SK-N-SH (cell line): ENCODE measurements around the gene MTMR11. TPM values are rescaled to one million over a fixed set of nuclear protein-coding genes. Genes with fewer than 3 reads are reported as not detected.

Experiments used
- CTCF ChIA-PET: fragments of 300-600, 350-600 bp; formaldehyde crosslinking; extraction: SDS; loops from one replicate; lab custom pipeline; 2021; lab: Yijun Ruan, JAX
- POLR2A ChIA-PET: fragments of 350-600 bp; sonication (Branson Sonifier 250); formaldehyde crosslinking; extraction: SDS; loops from one replicate; lab custom pipeline; 2020; ENCODE audit warnings: antibody characterized with exemption, inconsistent platforms; lab: Yijun Ruan, JAX
- DNase-seq: peaks from one replicate; pipeline ENCODE4 v3.0.0; 2012
- H2AFZ ChIP-seq: fragments of 200-600 bp; sonication (generic); 2 replicates; pipeline ENCODE4 v1.8.1; 2016; ENCODE audit warnings: antibody characterized with exemption, mild to moderate bottlenecking, low read depth
- H3F3A ChIP-seq: fragments of 200-600 bp; sonication (generic); replicated peaks from 2 replicates; pipeline ENCODE3; 2016; ENCODE audit warnings: antibody characterized with exemption, mild to moderate bottlenecking; ENCODE audit not compliant: insufficient read depth
- H3K27ac ChIP-seq, 2 experiments: fragments of 200-500 bp in 1 of 2; fragments of 200-600 bp in 1 of 2; sonication (Bioruptor generic) in 1 of 2; sonication (generic), shearing (Covaris generic) in 1 of 2; 2 replicates each; pipeline versions ENCODE4 v1.5.1 to v1.6.1; 2014 to 2016; ENCODE audit warnings: low read depth in 2 of 2, inconsistent platforms in 1 of 2, low read length in 1 of 2, mild to moderate bottlenecking in 1 of 2, mixed read lengths in 1 of 2
- H3K27me3 ChIP-seq: fragments of 200-600 bp; sonication (generic), shearing (Covaris generic); 2 replicates; pipeline ENCODE4 v1.6.1; 2016; ENCODE audit warnings: mixed run types; ENCODE audit not compliant: insufficient read depth
- H3K36me3 ChIP-seq, 2 experiments: fragments of 200-500 bp in 1 of 2; fragments of 200-600 bp in 1 of 2; sonication (Bioruptor generic) in 1 of 2; sonication (generic) in 1 of 2; replicated peaks in 1 of 2; 2 replicates each; pipeline versions ENCODE3 to v1.5.1; 2014 to 2016; ENCODE audit warnings: low read length in 1 of 2, mild to moderate bottlenecking in 1 of 2; ENCODE audit not compliant: insufficient read depth in 2 of 2, control insufficient read depth in 1 of 2
- H3K4me1 ChIP-seq, 2 experiments: fragments of 200-500 bp in 1 of 2; fragments of 200-600 bp in 1 of 2; sonication (Bioruptor generic) in 1 of 2; sonication (generic), shearing (Covaris generic) in 1 of 2; 2 replicates each; pipeline versions ENCODE4 v1.5.1 to v1.6.1; 2014 to 2016; ENCODE audit warnings: low read depth in 1 of 2, low read length in 1 of 2, mixed run types in 1 of 2; ENCODE audit not compliant: insufficient read depth in 2 of 2, control insufficient read depth in 1 of 2
- H3K4me2 ChIP-seq: fragments of 200-600 bp; sonication (generic), shearing (Covaris generic); 2 replicates; pipeline ENCODE4 v1.6.1; 2017; ENCODE audit warnings: mixed run types
- H3K4me3 ChIP-seq, 2 experiments: fragments of 200-500 bp in 1 of 2; fragments of 200-600 bp in 1 of 2; sonication (Bioruptor generic) in 1 of 2; sonication (generic), shearing (Covaris generic) in 1 of 2; 2 replicates each; pipeline versions ENCODE4 v1.5.1 to v1.8.1; 2014 to 2016; ENCODE audit warnings: low read depth in 2 of 2, inconsistent platforms in 1 of 2, low read length in 1 of 2, mild to moderate bottlenecking in 1 of 2, mixed read lengths in 1 of 2, moderate library complexity in 1 of 2
- H3K79me2 ChIP-seq: fragments of 200-600 bp; sonication (generic); 2 replicates; pipeline ENCODE4 v1.8.1; 2017; ENCODE audit warnings: mild to moderate bottlenecking; ENCODE audit not compliant: insufficient read depth
- H3K9ac ChIP-seq: fragments of 200-600 bp; sonication (generic); 2 replicates; pipeline ENCODE4 v1.6.1; 2017; ENCODE audit warnings: mixed run types
- H3K9me2 ChIP-seq: fragments of 200-600 bp; sonication (generic); 2 replicates; pipeline ENCODE4 v1.6.1; 2017; ENCODE audit warnings: mixed run types
- H3K9me3 ChIP-seq: fragments of 200-600 bp; sonication (generic); 2 replicates; pipeline ENCODE4 v1.6.1; 2017; ENCODE audit warnings: mixed run types, mild to moderate bottlenecking, moderate library complexity
- H4K20me1 ChIP-seq: fragments of 200-600 bp; sonication (generic); 2 replicates; pipeline ENCODE4 v1.6.1; 2017; ENCODE audit warnings: mild to moderate bottlenecking, mixed run types; ENCODE audit not compliant: insufficient read depth
- ELF1 ChIP-seq: IDR thresholded peaks from 2 replicates; pipeline ENCODE4 v1.4.0; 2012
- EP300 ChIP-seq, 2 experiments: IDR thresholded peaks; 2 replicates each; pipeline versions ENCODE4 v1.4.0 to v1.6.1; 2012; ENCODE audit warnings: borderline replicate concordance in 1 of 2, low read depth in 1 of 2, low read length in 1 of 2
- FOXJ3 ChIP-seq: sonication (generic); formaldehyde crosslinking; IDR thresholded peaks from 2 replicates; pipeline ENCODE4 v1.5.1; 2020; ENCODE audit warnings: mild to moderate bottlenecking, missing genetic modification reagents
- GABPA ChIP-seq: IDR thresholded peaks from 2 replicates; pipeline ENCODE4 v1.4.0; 2012; ENCODE audit warnings: low read depth, mild to moderate bottlenecking
- GATA2 ChIP-seq: sonication (generic); formaldehyde crosslinking; IDR thresholded peaks from 2 replicates; pipeline ENCODE4 v1.5.0; 2020; ENCODE audit warnings: mild to moderate bottlenecking, missing genetic modification reagents
- MXI1 ChIP-seq: IDR thresholded peaks from 2 replicates; pipeline ENCODE4 v1.6.1; 2012; ENCODE audit warnings: mild to moderate bottlenecking, low read depth, low read length, improper control_type of control experiment
- NFIC ChIP-seq: IDR thresholded peaks from 2 replicates; pipeline ENCODE4 v1.4.0; 2012; ENCODE audit warnings: borderline replicate concordance
- POLR2AphosphoS5 ChIP-seq: IDR thresholded peaks from 2 replicates; pipeline ENCODE4 v1.6.1; 2012; ENCODE audit warnings: low read depth, low read length
- RCOR1 ChIP-seq: fragments of 150-350 bp; IDR thresholded peaks from 2 replicates; pipeline ENCODE4 v1.6.1; 2017; ENCODE audit warnings: antibody characterized with exemption, low read length
- RFX5 ChIP-seq: IDR thresholded peaks from 2 replicates; pipeline ENCODE4 v1.6.1; 2012; ENCODE audit warnings: mild to moderate bottlenecking, improper control_type of control experiment, low read length
- SIN3A ChIP-seq: IDR thresholded peaks from 2 replicates; pipeline ENCODE4 v1.6.1; 2012; ENCODE audit warnings: low read depth, mild to moderate bottlenecking, low read length, moderate library complexity, borderline replicate concordance
- SMC3 ChIP-seq: IDR thresholded peaks from 2 replicates; pipeline ENCODE4 v1.6.1; 2012; ENCODE audit warnings: low read depth, low read length, improper control_type of control experiment
- TAF1 ChIP-seq: IDR thresholded peaks from 2 replicates; pipeline ENCODE4 v1.6.1; 2012; ENCODE audit warnings: low read depth, mild to moderate bottlenecking, low read length, moderate library complexity, borderline replicate concordance
- whole genome bisulfite sequencing: methylation state at CpG from one replicate; pipeline ENCODE4 v1.1.6; 2017; ENCODE audit warnings: low lambda C conversion rate; 5-methylcytosine and 5-hydroxymethylcytosine counted together
- polyA plus RNA-seq, 3 experiments: library from polyadenylated mRNA; depleted of rRNA; stranded (reverse); fragments of >200 nt; gene quantifications; 2 replicates each; pipeline ENCODE4 v1.2.3, GENCODE V29; 2012
- TF ChIP-seq, protein P1 (sequence below): IDR thresholded peaks from 2 replicates; pipeline ENCODE4 v1.4.0; 2012; ENCODE audit warnings: low read depth, borderline replicate concordance
- TF ChIP-seq, protein P2 (sequence below): IDR thresholded peaks from 2 replicates; pipeline ENCODE4 v1.6.1; 2012; ENCODE audit warnings: mild to moderate bottlenecking, low read depth, low read length, moderate library complexity
- TF ChIP-seq, protein P3 (sequence below): IDR thresholded peaks from 2 replicates; pipeline ENCODE4 v1.4.0; 2012; ENCODE audit warnings: low read depth
- TF ChIP-seq, protein P4 (sequence below): fragments of 150-350 bp; IDR thresholded peaks from 2 replicates; pipeline ENCODE4 v1.6.1; 2016; ENCODE audit warnings: mild to moderate bottlenecking, low read depth, low read length

MTMR11 gene
- polyA plus RNA-seq, 1 of the 3 experiments (the other 2 are of a cell fraction), result 9.4 TPM

DNA sequence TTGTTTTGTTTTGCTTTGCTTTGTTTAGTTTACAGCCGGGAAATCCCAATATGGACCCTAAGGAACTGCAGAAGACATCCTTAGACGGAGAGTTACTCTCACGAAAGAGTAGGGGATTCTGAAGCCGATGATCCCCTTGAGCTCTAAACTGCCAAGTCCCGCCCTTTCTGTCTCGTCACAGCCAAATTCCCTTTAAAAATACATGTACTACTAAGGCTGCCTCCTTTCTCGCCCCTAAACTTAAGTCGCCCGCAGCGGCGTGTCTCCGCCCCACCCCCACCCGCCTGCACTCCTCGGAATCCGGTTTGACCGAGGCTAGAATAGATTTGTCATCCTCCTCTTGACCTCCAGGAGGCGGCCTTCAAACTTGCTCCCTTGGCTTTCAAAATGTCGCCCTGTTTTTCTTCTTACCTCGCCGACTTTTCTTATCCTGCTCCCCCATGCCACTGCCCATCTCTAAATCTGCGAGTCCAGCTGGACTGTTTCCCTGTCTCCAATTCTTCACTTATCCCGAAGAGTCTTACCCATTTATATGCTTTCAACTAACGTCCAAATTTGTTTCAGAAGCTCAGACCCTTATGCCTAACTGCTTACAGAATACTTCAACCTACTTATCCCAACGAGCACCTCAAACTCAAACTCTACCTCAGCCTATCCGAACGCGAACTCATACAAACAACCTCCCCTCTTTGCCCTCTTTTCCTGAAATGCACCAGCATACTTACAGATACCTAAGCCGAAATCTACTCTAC is 48.3 kb downstream of the MTMR11 start (continued):
- TF ChIP-seq TAF1 (0 out of 2 replicates have a peak, but pooled peaks have one; percentile 63), MXI1 (peak; percentile 76), FOXJ3 (no peak)
- TF ChIP-seq, protein P1, sequence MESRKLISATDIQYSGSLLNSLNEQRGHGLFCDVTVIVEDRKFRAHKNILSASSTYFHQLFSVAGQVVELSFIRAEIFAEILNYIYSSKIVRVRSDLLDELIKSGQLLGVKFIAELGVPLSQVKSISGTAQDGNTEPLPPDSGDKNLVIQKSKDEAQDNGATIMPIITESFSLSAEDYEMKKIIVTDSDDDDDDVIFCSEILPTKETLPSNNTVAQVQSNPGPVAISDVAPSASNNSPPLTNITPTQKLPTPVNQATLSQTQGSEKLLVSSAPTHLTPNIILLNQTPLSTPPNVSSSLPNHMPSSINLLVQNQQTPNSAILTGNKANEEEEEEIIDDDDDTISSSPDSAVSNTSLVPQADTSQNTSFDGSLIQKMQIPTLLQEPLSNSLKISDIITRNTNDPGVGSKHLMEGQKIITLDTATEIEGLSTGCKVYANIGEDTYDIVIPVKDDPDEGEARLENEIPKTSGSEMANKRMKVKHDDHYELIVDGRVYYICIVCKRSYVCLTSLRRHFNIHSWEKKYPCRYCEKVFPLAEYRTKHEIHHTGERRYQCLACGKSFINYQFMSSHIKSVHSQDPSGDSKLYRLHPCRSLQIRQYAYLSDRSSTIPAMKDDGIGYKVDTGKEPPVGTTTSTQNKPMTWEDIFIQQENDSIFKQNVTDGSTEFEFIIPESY, result peak; percentile 71; the same call in 1 of the 2 replicates

DNA sequence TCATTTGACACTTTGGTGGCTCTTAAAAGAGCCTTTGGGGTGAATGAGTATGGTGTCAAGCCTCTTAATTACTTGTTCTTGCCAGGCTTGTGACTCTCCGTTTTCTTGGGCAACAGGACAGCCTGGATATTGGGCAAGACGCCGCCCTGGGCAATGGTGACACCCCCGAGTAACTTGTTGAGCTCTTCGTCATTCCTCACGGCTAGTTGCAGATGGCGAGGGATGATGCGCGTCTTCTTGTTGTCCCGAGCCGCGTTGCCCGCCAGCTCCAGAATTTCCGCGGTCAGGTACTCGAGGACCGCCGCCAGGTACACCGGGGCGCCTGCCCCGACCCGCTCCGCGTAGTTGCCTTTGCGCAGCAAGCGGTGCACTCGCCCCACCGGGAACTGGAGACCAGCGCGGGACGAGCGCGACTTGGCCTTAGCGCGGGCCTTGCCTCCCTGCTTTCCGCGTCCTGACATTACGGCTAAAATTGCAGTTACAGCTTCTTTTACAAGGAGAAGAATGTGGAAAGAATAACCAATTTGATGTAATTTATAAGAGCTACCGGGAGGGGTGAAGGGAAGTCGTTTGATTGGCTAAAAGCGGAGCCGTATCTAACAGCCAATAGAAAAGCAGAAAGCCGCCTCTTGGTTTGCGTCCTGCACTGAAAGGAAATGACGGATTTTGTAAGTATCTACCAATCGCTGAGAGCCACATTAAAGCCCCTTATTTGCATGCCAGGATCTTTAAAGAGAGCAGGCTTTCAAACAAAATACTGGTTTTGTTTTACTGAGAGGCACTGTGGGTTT is 49.0 kb downstream of the MTMR11 start:
- no peaks in the 10 kb centered on the region for H3K9me3 ChIP-seq
- H3K9ac ChIP-seq, result peak overlapping the region; percentile 79
- no peaks in the 10 kb centered on the region for H3K9me2 ChIP-seq
- peaks cover 30% of the 10 kb centered on the region for H3K79me2 ChIP-seq
- H3K36me3 ChIP-seq, result no peaks in the 10 kb centered on the region
- peak; percentile 80 for DNase-seq
- H3F3A ChIP-seq, result peaks cover 43% of the 10 kb centered on the region
- H2AFZ ChIP-seq, result 0 out of 2 replicates have a peak overlapping the region, but pooled peaks have one; percentile 88
- CTCF ChIA-PET, result interaction anchor here (1.0 to 3.6 kb wide), 15 partner anchors 15 to 300 kb away, joined by 3 to 33 read pairs (median 4); partner anchors contain the start of genes SF3B4 and VPS45
- H4K20me1 ChIP-seq, result peaks cover 20% of the 10 kb centered on the region; the same call in 1 of the 2 replicates
- H3K4me2 ChIP-seq, result peak overlapping the region; percentile 82
- TF ChIP-seq FOXJ3, result no peak
- TF ChIP-seq SIN3A, result peak; percentile 60; the same call in 1 of the 2 replicates
- TF ChIP-seq, protein P1, result peak; percentile 90
- TF ChIP-seq GABPA, result peak; percentile 36; the same call in 1 of the 2 replicates
- TF ChIP-seq NFIC, result no peak
- no peak for TF ChIP-seq ELF1
- TF ChIP-seq POLR2AphosphoS5, result peak; percentile 93
- TF ChIP-seq, protein P2, sequence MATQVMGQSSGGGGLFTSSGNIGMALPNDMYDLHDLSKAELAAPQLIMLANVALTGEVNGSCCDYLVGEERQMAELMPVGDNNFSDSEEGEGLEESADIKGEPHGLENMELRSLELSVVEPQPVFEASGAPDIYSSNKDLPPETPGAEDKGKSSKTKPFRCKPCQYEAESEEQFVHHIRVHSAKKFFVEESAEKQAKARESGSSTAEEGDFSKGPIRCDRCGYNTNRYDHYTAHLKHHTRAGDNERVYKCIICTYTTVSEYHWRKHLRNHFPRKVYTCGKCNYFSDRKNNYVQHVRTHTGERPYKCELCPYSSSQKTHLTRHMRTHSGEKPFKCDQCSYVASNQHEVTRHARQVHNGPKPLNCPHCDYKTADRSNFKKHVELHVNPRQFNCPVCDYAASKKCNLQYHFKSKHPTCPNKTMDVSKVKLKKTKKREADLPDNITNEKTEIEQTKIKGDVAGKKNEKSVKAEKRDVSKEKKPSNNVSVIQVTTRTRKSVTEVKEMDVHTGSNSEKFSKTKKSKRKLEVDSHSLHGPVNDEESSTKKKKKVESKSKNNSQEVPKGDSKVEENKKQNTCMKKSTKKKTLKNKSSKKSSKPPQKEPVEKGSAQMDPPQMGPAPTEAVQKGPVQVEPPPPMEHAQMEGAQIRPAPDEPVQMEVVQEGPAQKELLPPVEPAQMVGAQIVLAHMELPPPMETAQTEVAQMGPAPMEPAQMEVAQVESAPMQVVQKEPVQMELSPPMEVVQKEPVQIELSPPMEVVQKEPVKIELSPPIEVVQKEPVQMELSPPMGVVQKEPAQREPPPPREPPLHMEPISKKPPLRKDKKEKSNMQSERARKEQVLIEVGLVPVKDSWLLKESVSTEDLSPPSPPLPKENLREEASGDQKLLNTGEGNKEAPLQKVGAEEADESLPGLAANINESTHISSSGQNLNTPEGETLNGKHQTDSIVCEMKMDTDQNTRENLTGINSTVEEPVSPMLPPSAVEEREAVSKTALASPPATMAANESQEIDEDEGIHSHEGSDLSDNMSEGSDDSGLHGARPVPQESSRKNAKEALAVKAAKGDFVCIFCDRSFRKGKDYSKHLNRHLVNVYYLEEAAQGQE, result peak; percentile 43; the same call in 1 of the 2 replicates
- no peak for TF ChIP-seq GATA2 (CRISPR knock-in tag)
- TF ChIP-seq RFX5, result peak; percentile 65; the same call in 1 of the 2 replicates
- peak; percentile 15 for TF ChIP-seq RCOR1
- TF ChIP-seq EP300 (IDR thresholded peaks at IDR 0.05; ENCODE audit: borderline replicate concordance in 1 of 2, low read depth in 1 of 2, low read length in 1 of 2), result peak in 1 of 2 experiments; percentile 22; a peak in 1 of 4 replicates
- TF ChIP-seq, protein P3, sequence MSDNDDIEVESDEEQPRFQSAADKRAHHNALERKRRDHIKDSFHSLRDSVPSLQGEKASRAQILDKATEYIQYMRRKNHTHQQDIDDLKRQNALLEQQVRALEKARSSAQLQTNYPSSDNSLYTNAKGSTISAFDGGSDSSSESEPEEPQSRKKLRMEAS, result peak; percentile 38; the same call in 1 of the 2 replicates
- TF ChIP-seq, protein P4, sequence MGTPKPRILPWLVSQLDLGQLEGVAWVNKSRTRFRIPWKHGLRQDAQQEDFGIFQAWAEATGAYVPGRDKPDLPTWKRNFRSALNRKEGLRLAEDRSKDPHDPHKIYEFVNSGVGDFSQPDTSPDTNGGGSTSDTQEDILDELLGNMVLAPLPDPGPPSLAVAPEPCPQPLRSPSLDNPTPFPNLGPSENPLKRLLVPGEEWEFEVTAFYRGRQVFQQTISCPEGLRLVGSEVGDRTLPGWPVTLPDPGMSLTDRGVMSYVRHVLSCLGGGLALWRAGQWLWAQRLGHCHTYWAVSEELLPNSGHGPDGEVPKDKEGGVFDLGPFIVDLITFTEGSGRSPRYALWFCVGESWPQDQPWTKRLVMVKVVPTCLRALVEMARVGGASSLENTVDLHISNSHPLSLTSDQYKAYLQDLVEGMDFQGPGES, result peak; percentile 51; the same call in 1 of the 2 replicates
- no peak for TF ChIP-seq SMC3
- peak; percentile 84 for TF ChIP-seq TAF1
- H3K4me1 ChIP-seq, result peaks cover 8 to 19% of the 10 kb centered on the region in 2 experiments; a peak in 3 of 4 replicates
- peak overlapping the region; percentile 73 to 80 for H3K4me3 ChIP-seq
- POLR2A ChIA-PET, result interaction anchor here (0.6 to 4.4 kb wide), 30 partner anchors 12 to 1492 kb away, joined by 3 to 34 read pairs (median 7); partner anchors contain the start of genes BOLA1, OTUD7B, SF3B4 and SV2A
- no peaks in the 10 kb centered on the region for H3K27me3 ChIP-seq
- peak overlapping the region; percentile 98 to 100 for H3K27ac ChIP-seq
- WGBS, result 0% methylated on average over 28 of the region's 46 CpGs
